Activated CD8-positive, alpha-beta T cell treated with anti-CD3 and anti-CD28 coated beads for 36 hours (primary cell): ENCODE measurements around the gene AEN. TPM values are rescaled to one million over a fixed set of nuclear protein-coding genes. Genes with fewer than 3 reads are reported as not detected.

Source experiments
- ATAC-seq: fragments of 200-7000 bp; cut with Tn5 transposase; one replicate; pipeline ENCODE4 v1.10.0; 2021; ENCODE audit warnings: mild to moderate bottlenecking, moderate library complexity
- CTCF ChIA-PET: fragments of 350-600 bp; sonication (Branson Sonifier 250); formaldehyde crosslinking; loops from one replicate; lab custom pipeline; 2021; ENCODE audit warnings: antibody characterized with exemption; lab: Charles Lee
- POLR2A ChIA-PET: fragments of 350-600 bp; sonication (Branson Sonifier 250); formaldehyde crosslinking; loops from one replicate; lab custom pipeline; 2021; ENCODE audit warnings: antibody characterized with exemption; lab: Charles Lee
- DNase-seq: peaks from one replicate; pipeline ENCODE4 v3.0.0-alpha.2; 2020
- H3K27ac Mint-ChIP-seq: one replicate; pipeline ENCODE4 v1.8.0; 2021; ENCODE audit warnings: mild to moderate bottlenecking, mixed read lengths
- H3K27me3 Mint-ChIP-seq: one replicate; pipeline ENCODE4 v1.8.0; 2021; ENCODE audit warnings: mixed read lengths
- H3K36me3 Mint-ChIP-seq: one replicate; pipeline ENCODE4 v1.8.0; 2021; ENCODE audit warnings: low read depth, mixed read lengths
- H3K4me1 Mint-ChIP-seq: one replicate; pipeline ENCODE4 v1.8.0; 2021; ENCODE audit warnings: low read depth, mixed read lengths
- H3K4me3 Mint-ChIP-seq: one replicate; pipeline ENCODE4 v1.8.0; 2021; ENCODE audit warnings: mild to moderate bottlenecking, moderate library complexity, mixed read lengths
- H3K9me3 Mint-ChIP-seq: one replicate; pipeline ENCODE4 v1.8.0; 2021; ENCODE audit warnings: mixed read lengths
- intact Hi-C: fragments of 100-400 bp; cut with micrococcal nuclease; formaldehyde crosslinking; loops from one replicate; pipeline ENCODE4 v1.10.0; 2022
- total RNA-seq, 2 experiments: library from RNA; stranded (reverse); gene quantifications; one replicate each; pipeline ENCODE4 v1.2.3, GENCODE V29; 2021
- TF ChIP-seq, protein P1 (sequence below): fragments of 200-600 bp; IDR thresholded peaks from one replicate; pipeline ENCODE4 v1.8.0; 2022; ENCODE audit warnings: antibody characterized with exemption, mild to moderate bottlenecking

The AEN gene
- total RNA-seq, 2 experiments from 2014 or later, result 55.2 to 58.4 TPM

DNA sequence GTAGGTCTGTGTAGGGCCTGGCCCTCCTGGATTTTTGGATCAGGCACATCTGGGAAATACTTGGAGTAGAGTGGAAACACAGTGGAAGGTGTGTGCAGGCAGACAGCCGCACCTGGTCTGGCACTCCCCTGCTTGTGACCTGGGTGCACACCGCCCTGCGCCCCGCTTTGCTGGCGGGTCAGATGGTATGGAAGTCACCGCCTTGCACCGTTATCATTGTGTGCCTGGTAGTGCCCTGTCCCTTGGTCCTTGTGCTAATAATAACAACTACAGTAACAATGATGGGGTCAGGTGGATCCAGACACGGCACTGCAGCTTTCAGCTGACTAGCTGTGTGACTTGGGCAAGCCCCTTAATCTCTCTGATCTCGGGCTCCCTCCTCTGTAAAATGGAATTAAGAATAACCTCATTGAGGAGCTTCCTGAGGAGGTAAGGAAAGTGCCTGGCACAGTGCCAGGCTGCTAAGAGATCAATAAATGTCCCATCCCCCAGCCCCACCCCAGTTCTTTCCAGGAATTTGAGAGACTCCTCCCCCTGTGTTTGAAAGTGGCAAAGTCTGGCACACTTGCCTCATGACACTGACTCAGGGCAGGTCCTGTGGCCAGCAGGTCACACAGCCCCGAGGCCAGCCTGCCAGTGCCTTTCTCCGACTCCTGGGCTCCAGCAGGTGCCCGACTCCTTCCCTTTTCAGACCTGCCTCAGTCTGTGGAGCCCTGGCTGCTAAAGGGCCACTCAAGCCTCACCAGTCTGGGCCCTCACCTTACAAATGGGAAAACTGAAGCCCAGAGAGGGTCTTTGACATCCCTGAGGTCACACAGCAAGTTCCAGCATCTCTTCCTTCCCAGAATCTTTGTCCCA lies 27.4 kb downstream of the AEN start:
- H3K4me1 Mint-ChIP-seq, result peaks cover 79% of the 10 kb centered on the region
- no peaks in the 10 kb centered on the region for H3K27me3 Mint-ChIP-seq
- intact Hi-C loops, result no loop called here
- peaks cover 33% of the 10 kb centered on the region for H3K36me3 Mint-ChIP-seq
- TF ChIP-seq, protein P1, sequence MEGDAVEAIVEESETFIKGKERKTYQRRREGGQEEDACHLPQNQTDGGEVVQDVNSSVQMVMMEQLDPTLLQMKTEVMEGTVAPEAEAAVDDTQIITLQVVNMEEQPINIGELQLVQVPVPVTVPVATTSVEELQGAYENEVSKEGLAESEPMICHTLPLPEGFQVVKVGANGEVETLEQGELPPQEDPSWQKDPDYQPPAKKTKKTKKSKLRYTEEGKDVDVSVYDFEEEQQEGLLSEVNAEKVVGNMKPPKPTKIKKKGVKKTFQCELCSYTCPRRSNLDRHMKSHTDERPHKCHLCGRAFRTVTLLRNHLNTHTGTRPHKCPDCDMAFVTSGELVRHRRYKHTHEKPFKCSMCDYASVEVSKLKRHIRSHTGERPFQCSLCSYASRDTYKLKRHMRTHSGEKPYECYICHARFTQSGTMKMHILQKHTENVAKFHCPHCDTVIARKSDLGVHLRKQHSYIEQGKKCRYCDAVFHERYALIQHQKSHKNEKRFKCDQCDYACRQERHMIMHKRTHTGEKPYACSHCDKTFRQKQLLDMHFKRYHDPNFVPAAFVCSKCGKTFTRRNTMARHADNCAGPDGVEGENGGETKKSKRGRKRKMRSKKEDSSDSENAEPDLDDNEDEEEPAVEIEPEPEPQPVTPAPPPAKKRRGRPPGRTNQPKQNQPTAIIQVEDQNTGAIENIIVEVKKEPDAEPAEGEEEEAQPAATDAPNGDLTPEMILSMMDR, result no peak
- ATAC-seq (peak; percentile 47), DNase-seq (peak; percentile 62)
- ChIA-PET POLR2A (interaction anchor here (1.0 to 4.0 kb wide), 4 partner anchors 10 to 27 kb away, joined by 3 to 23 read pairs (median 7); partner anchors contain the start of gene ISG20), CTCF (interaction anchor here (3.4 to 5.6 kb wide), 2 partner anchors 10 to 24 kb away, joined by 12 to 24 read pairs; partner anchors contain the start of gene ISG20)
- H3K4me3 Mint-ChIP-seq, result peak overlapping the region; percentile 73
- H3K9me3 Mint-ChIP-seq, result no peaks in the 10 kb centered on the region
- peak overlapping the region; percentile 98 for H3K27ac Mint-ChIP-seq

DNA sequence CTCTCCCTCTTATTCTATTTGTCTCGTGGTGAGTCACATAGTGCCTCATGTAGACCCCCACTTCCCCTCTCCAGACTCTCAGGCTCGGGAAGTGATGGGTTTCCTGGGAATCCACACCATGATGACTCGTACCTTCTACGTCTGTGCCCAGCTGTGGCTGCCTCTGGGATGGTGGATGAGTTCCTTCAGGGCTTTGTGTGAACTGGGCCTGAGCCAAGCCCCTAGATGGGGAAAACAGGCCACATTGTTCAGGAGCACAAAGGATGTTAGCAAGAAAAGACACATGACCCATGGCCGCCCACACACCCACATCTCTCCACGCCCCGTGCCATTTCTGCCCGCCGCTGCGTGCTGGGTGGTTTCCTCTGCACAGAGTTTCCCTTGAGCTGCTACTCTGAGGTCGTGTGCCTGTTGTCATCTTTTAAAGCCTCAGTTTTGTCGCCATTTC lies 28.2 kb downstream of the AEN start:
- POLR2A ChIA-PET, result interaction anchor here (0.5 to 4.0 kb wide), 7 partner anchors 10 to 182 kb away, joined by 3 to 23 read pairs (median 5); partner anchors contain the start of genes ISG20, MRPL46 and MRPS11
- Mint-ChIP-seq H3K4me1 (peaks cover 74% of the 10 kb centered on the region), H3K9me3 (no peaks in the 10 kb centered on the region), H3K27me3 (no peaks in the 10 kb centered on the region), H3K4me3 (peak overlapping the region; percentile 73), H3K27ac (peak overlapping the region; percentile 98), H3K36me3 (peaks cover 28% of the 10 kb centered on the region)
- ATAC-seq (peak; percentile 86), DNase-seq (peak; percentile 95)
- intact Hi-C loops, result no loop called here
- CTCF ChIA-PET, result interaction anchor here (1.2 to 5.6 kb wide), 3 partner anchors 11 to 25 kb away, joined by 5 to 24 read pairs (median 12); partner anchors contain the start of gene ISG20
- TF ChIP-seq, protein P1, result no peak

DNA sequence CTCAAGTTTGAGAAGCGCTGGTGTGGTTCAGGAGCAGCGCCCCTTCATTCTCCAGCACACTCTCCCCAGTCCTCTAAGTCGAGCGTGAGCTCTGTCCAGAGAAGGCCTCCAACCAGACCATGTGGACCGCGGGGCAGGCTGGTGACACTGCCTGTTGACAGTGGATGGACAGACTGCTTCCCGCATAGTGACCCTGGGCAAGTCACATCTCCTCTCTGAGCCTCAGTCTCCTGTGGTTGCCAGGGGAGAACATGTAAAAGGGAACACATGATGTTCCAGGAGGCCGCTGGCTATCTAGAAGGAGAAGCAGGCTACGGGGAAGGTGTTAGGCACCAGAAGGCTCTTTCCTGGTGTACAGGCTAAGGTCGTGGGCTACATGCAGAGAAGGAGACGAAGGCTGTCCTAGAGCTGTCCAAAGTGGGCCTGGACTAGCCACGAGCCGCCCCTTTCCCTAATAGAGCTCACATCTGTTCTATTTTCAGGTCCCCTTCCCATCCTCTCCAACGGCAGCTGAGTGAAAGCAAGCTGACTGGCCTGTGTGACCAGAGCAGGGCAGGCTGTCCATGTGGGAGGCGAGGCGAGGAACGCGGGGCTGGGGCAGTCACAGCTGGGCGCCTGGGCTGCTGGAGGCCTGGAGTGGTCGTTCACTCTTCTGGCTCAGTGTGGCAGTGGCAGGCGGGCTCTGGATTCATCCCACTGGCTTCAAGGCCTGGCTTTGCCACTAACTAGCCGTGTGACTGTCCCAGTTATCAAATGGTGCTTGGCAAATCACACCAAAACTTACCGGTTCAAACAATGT lies 28.8 kb downstream of the AEN start:
- no peaks in the 10 kb centered on the region for H3K9me3 Mint-ChIP-seq
- no peak for DNase-seq
- H3K27me3 Mint-ChIP-seq, result no peaks in the 10 kb centered on the region
- POLR2A ChIA-PET, result interaction anchor here (0.5 to 4.0 kb wide), 7 partner anchors 9 to 183 kb away, joined by 3 to 23 read pairs (median 5); partner anchors contain the start of genes ISG20, MRPL46 and MRPS11
- peaks cover 77% of the 10 kb centered on the region for H3K4me1 Mint-ChIP-seq
- H3K4me3 Mint-ChIP-seq, result peak overlapping the region; percentile 73
- intact Hi-C loops, result no loop called here
- ATAC-seq, result no peak
- TF ChIP-seq, protein P1, result no peak
- H3K36me3 Mint-ChIP-seq, result peaks cover 28% of the 10 kb centered on the region
- peak overlapping the region; percentile 98 for H3K27ac Mint-ChIP-seq
- CTCF ChIA-PET, result interaction anchor here (1.2 to 5.6 kb wide), 3 partner anchors 12 to 26 kb away, joined by 5 to 24 read pairs (median 12); partner anchors contain the start of gene ISG20

DNA sequence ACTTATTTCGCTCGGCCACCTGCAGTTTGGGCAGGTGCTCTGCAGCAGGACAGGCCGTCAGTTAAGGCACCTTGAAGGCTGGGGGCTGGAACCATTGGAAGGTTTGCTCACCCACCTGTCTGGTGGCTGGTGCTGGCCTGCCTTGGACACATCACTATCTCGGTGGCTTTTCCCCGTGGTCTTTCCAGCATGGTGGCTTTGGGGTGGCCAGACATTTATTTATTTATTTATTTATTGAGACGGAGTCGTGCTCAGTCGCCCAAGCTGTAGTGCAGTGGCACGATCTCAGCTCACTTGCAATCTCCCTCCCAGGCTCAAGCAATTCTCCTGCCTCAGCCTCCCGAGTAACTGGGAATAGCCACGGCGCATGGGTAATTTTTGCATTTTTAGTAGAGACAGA lies 29.4 kb downstream of the AEN start:
- Mint-ChIP-seq H3K27ac (peak overlapping the region; percentile 98), H3K4me3 (no peak overlapping the region), H3K4me1 (peaks cover 76% of the 10 kb centered on the region), H3K27me3 (no peaks in the 10 kb centered on the region), H3K9me3 (no peaks in the 10 kb centered on the region), H3K36me3 (peaks cover 25% of the 10 kb centered on the region)
- intact Hi-C loops, result no loop called here
- DNase-seq (no peak), ATAC-seq (no peak)
- CTCF ChIA-PET, result interaction anchor here (1.2 to 5.6 kb wide), 2 partner anchors 15 to 26 kb away, joined by 5 to 24 read pairs; no protein-coding TSS in a partner anchor
- POLR2A ChIA-PET, result interaction anchor here (4.0 kb wide), 1 partner anchor 12 kb away, joined by 23 read pairs; the partner anchor contains the start of gene ISG20
- TF ChIP-seq, protein P1, result no peak
